ENCODE measurements around the gene ACAD10. TPM values are rescaled to one million over a fixed set of nuclear protein-coding genes. Genes with fewer than 3 reads are reported as not detected.
"Not testable (repeated sequence)": the region's sequence is repeated elsewhere in the genome, so short reads cannot be mapped to it uniquely, and the experiment has no call there.

ACAD10 gene
- total and polyA plus RNA-seq, 12 donors = 14.7 to 65.5 (median 40.7) TPM

GRCh38 chr12:111733340-111733915 lies 47.6 kb downstream of the ACAD10 start:
- intact Hi-C loops (cut with DNase I) = no loop called here

GRCh38 chr12:111739524-111739923 lies 53.7 kb downstream of the ACAD10 start:
- H3K9me3 ChIP-seq (replicated peaks in 1 of 3); H3K27ac ChIP-seq; DNase-seq; H3K27me3 ChIP-seq; H3K4me3 ChIP-seq; intact Hi-C loops (cut with DNase I): not testable (repeated sequence)
- Histone ChIP-seq H3K4me1 (replicated peaks in 1 of 2) (peaks cover 11 to 17% of the 10 kb centered on the region in 2 donors), H3K36me3 (replicated peaks in 1 of 2) (peaks cover 0 to 16% of the 10 kb centered on the region in 2 donors)
- WGBS, 4 donors = 95 to 97% (median 96%) methylated on average over 9 of the region's 9 CpGs

More at GRCh38 chr12:111733340-111733915, 47.6 kb downstream of the ACAD10 start:
- WGBS, 4 donors = 88 to 92% (median 89%) methylated on average over 8 of the region's 8 CpGs
- no peak overlapping the region for H3K4me3 ChIP-seq
- H3K27me3 ChIP-seq = no peaks in the 10 kb centered on the region
- no peak for DNase-seq
- no peak for TF ChIP-seq CTCF (IDR thresholded peaks at IDR 0.05)
- H3K36me3 ChIP-seq (replicated peaks in 1 of 2) = peaks cover 0 to 30% of the 10 kb centered on the region in 2 donors
- no peaks in the 10 kb centered on the region for H3K9me3 ChIP-seq (replicated peaks in 1 of 3)
- H3K4me1 ChIP-seq (replicated peaks in 1 of 2) = no peaks in the 10 kb centered on the region
- no peak overlapping the region for H3K27ac ChIP-seq

GRCh38 chr12:111741235-111741812 lies 55.5 kb downstream of the ACAD10 start:
- H3K36me3 ChIP-seq (replicated peaks in 1 of 2) = peaks cover 0 to 24% of the 10 kb centered on the region in 2 donors
- no peaks in the 10 kb centered on the region for H3K9me3 ChIP-seq (replicated peaks in 1 of 3)
- peak in 5 of 7 donors; percentile 42 to 67 (median 62) for DNase-seq
- H3K27ac ChIP-seq = peak overlapping the region in 4 of 5 donors; percentile 21 to 76 (median 54)
- H3K4me3 ChIP-seq = no peak overlapping the region
- H3K27me3 ChIP-seq = no peaks in the 10 kb centered on the region
- WGBS, 4 donors = 7 to 12% (median 9%) methylated on average over 4 of the region's 4 CpGs
- no peak for TF ChIP-seq POLR2A (IDR thresholded peaks at IDR 0.05)
- no peak for TF ChIP-seq CTCF (IDR thresholded peaks at IDR 0.05)
- intact Hi-C loops (cut with DNase I) = no loop called here
- H3K4me1 ChIP-seq (replicated peaks in 1 of 2) = peaks cover 11 to 17% of the 10 kb centered on the region in 2 donors

GRCh38 chr12:111745211-111745610 lies 59.4 kb downstream of the ACAD10 start:
- H3K27me3 ChIP-seq = no peaks in the 10 kb centered on the region
- H3K4me3 ChIP-seq = no peak overlapping the region
- no peak for DNase-seq
- intact Hi-C loops (cut with DNase I) = no loop called here
- H3K27ac ChIP-seq = no peak overlapping the region
- 71 to 91% (median 86%) methylated on average over 4 of the region's 4 CpGs for WGBS, 4 donors
- H3K9me3 ChIP-seq (replicated peaks in 1 of 3) = no peaks in the 10 kb centered on the region
- TF ChIP-seq POLR2A (IDR thresholded peaks at IDR 0.05) (no peak), CTCF (IDR thresholded peaks at IDR 0.05) (no peak)
- H3K4me1 ChIP-seq (replicated peaks in 1 of 2) = peaks cover 14 to 37% of the 10 kb centered on the region in 2 donors
- H3K36me3 ChIP-seq (replicated peaks in 1 of 2) = peaks cover 0 to 24% of the 10 kb centered on the region in 2 donors

GRCh38 chr12:111747333-111747732 lies 61.5 kb downstream of the ACAD10 start:
- TF ChIP-seq CTCF (IDR thresholded peaks at IDR 0.05) = no peak
- no peak for TF ChIP-seq POLR2A (IDR thresholded peaks at IDR 0.05)
- no peak for DNase-seq
- peaks cover 0 to 24% of the 10 kb centered on the region in 2 donors for H3K36me3 ChIP-seq (replicated peaks in 1 of 2)
- intact Hi-C loops (cut with DNase I) = no loop called here
- H3K27ac ChIP-seq = no peak overlapping the region
- peaks cover 4 to 20% of the 10 kb centered on the region in 2 donors for H3K4me1 ChIP-seq (replicated peaks in 1 of 2)
- H3K9me3 ChIP-seq (replicated peaks in 1 of 3) = no peaks in the 10 kb centered on the region
- 82 to 93% (median 87%) methylated on average over 4 to 9 of the region's 9 CpGs for WGBS, 4 donors
- no peak overlapping the region for H3K4me3 ChIP-seq
- no peaks in the 10 kb centered on the region for H3K27me3 ChIP-seq

Data from adrenal gland (tissue), 12 donors.